Measurements from ENCODE around the gene OSGEP. TPM values are rescaled to one million over a fixed set of nuclear protein-coding genes. Genes with fewer than 3 reads are reported as not detected.
"Not testable (repeated sequence)": the region's sequence is repeated elsewhere in the genome, so short reads cannot be mapped to it uniquely, and the experiment has no call there.

Gene OSGEP
- total RNA-seq, 1 donor from 2014 or later, result 21.2 TPM

GRCh38 chr14:20472536-20473169 is 18.0 kb upstream of the OSGEP start:
- no peak for DNase-seq (ENCODE audit: low spot score)
- intact Hi-C loops (cut with DNase I), result no loop called here

- intact Hi-C loops (cut with DNase I), result no loop called here
- DNase-seq (ENCODE audit: low spot score), result no peak
These were observed 15.9 kb upstream of the OSGEP start for GRCh38 chr14:20470603-20470901.

- intact Hi-C loops (cut with DNase I), result loop anchor here (10.0 kb wide), 1 partner anchor 215 kb away; the partner anchor contains the start of genes ANG and RNASE4
- DNase-seq (ENCODE audit: low spot score), result peak; percentile 80
These were observed 15.4 kb upstream of the OSGEP start for GRCh38 chr14:20469890-20470602.

- peak; percentile 92 for DNase-seq (ENCODE audit: low spot score)
- intact Hi-C loops (cut with DNase I), result loop anchor here (10.0 kb wide), 1 partner anchor 215 kb away; the partner anchor contains the start of genes ANG and RNASE4
These were observed 14.8 kb upstream of the OSGEP start, which contains the start of gene PNP for GRCh38 chr14:20469242-20469889. PNP (plus strand) TSS chr14:20469406; CDS start chr14:20469525, 119 bp downstream.

- intact Hi-C loops (cut with DNase I), result loop anchor here (10.0 kb wide), 1 partner anchor 216 kb away; the partner anchor contains the start of genes ANG and RNASE4
- DNase-seq (ENCODE audit: low spot score), result no peak
These were observed 14.2 kb upstream of the OSGEP start for GRCh38 chr14:20468764-20469241.

GRCh38 chr14:20461225-20462141 is 6.9 kb upstream of the OSGEP start, which contains the start of gene PIP4P1:
PIP4P1 (minus strand) TSS chr14:20461434; CDS start chr14:20461325, 109 bp downstream.
- intact Hi-C loops (cut with DNase I), result loop anchor here (5.0 to 10.0 kb wide), 3 partner anchors 119 to 223 kb away; partner anchors contain the start of genes ANG, PARP2 and RNASE4

GRCh38 chr14:20460458-20461224 is 6.0 kb upstream of the OSGEP start:
- intact Hi-C loops (cut with DNase I), result loop anchor here (5.0 to 10.0 kb wide), 3 partner anchors 118 to 224 kb away; partner anchors contain the start of genes ANG, PARP2 and RNASE4

More at GRCh38 chr14:20461225-20462141, 6.9 kb upstream of the OSGEP start, which contains the start of gene PIP4P1:
- DNase-seq (ENCODE audit: low spot score), result peak; percentile 100

GRCh38 chr14:20458031-20458789 is 3.6 kb upstream of the OSGEP start:
- no peak for DNase-seq (ENCODE audit: low spot score)

More at GRCh38 chr14:20460458-20461224, 6.0 kb upstream of the OSGEP start:
- DNase-seq (ENCODE audit: low spot score), result no peak

GRCh38 chr14:20456971-20457370 is 2.4 kb upstream of the OSGEP start:
- intact Hi-C loops (cut with DNase I), result loop anchor here (5.0 kb wide), 1 partner anchor 130 kb away; no protein-coding TSS in a partner anchor
- DNase-seq (ENCODE audit: low spot score), result no peak

More at GRCh38 chr14:20458031-20458789, 3.6 kb upstream of the OSGEP start:
- intact Hi-C loops (cut with DNase I), result loop anchor here (5.0 kb wide), 1 partner anchor 131 kb away; no protein-coding TSS in a partner anchor

- intact Hi-C loops (cut with DNase I), result loop anchor here (2.0 to 5.0 kb wide), 2 partner anchors 43 to 128 kb away; partner anchors contain the start of gene TEP1
- no peak for DNase-seq (ENCODE audit: low spot score)
These were observed 1.0 kb upstream of the OSGEP start for GRCh38 chr14:20455355-20456300.

GRCh38 chr14:20452831-20453230 is 1.8 kb downstream of the OSGEP start:
- intact Hi-C loops (cut with DNase I), result not testable (repeated sequence)
- peak; percentile 63 for DNase-seq (ENCODE audit: low spot score)

GRCh38 chr14:20446889-20447288 is 7.7 kb downstream of the OSGEP start:
- no peak for DNase-seq (ENCODE audit: low spot score)
- intact Hi-C loops (cut with DNase I), result no loop called here

GRCh38 chr14:20443650-20444049 is 11.0 kb downstream of the OSGEP start:
- intact Hi-C loops (cut with DNase I); DNase-seq (ENCODE audit: low spot score): not testable (repeated sequence)

GRCh38 chr14:20441461-20441860 is 13.2 kb downstream of the OSGEP start:
- intact Hi-C loops (cut with DNase I), result no loop called here
- no peak for DNase-seq (ENCODE audit: low spot score)

- intact Hi-C loops (cut with DNase I), result no loop called here
- DNase-seq (ENCODE audit: low spot score), result no peak
These were observed 13.7 kb downstream of the OSGEP start for GRCh38 chr14:20440882-20441281.

- intact Hi-C loops (cut with DNase I), result no loop called here
- DNase-seq (ENCODE audit: low spot score), result no peak
These were observed 14.1 kb downstream of the OSGEP start for GRCh38 chr14:20440465-20440864.

Measured in cardiac septum (tissue), 1 donor.